Measurements from ENCODE around the gene SLC30A9. TPM values are rescaled to one million over a fixed set of nuclear protein-coding genes. Genes with fewer than 3 reads are reported as not detected.

Gene SLC30A9
- 10 to 100 TPM; 56.3 to 61.6 TPM for total RNA-seq

DNA sequence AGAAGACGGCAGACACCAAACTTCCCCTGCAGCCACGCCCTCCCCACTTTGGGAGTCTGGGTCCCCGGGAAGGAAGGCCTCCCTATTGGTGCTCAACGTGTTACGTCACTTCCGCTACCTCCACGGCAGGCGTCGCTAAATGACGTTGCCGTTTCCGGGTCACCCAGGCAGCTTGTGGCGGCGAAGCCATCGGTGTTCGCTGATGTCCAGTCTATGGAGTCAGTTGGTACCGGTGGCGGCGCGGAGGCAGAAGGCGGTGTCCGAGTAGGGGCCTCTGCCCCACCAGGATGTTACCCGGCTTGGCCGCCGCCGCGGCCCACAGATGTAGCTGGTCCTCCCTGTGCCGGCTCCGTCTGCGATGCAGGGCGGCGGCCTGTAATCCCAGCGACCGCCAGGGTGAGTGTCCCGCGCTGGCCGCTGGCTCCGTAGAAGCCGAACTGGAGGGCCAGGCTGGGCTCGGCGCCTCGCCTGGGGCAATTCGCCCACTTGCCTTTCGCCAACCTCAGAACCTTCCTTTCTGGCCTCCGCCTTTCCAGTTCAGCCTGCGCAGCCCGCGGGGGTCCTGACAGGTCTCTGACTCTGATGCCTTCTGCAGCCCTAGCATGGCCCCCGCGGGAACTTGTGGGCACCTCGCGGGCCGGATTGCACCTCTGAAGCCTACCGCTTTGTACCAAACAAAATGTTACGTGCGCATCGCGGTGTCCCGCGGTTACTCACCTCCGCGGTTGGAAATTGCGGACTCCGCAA is at the start of gene SLC30A9:
Gene SLC30A9 (plus strand): TSS at position 166 of the 747 bp plus-strand sequence. CDS start 122 bp downstream, at position 288.

DNA sequence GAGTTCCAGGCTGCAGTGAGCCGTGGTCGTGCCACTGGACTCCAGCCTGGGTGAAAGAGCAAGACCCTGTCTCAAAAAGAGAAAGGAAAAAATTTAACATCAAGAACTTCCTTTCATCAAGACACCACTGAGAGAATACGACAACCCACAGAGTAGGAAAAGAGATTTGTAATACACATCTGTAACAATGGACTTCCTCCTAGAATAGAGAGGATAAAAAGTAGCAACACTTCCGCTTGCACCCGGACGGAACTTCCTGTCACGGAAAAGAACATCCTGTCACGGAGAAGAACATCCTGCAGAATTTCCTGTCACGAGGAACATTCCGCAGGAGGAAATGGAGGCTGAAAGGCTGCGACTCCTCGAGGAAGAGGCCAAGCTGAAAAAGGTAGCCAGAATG is 8.9 kb upstream of the SLC30A9 start, which contains the start of gene DCAF4L1:
Gene DCAF4L1 (plus strand): TSS at position 301 of the 400 bp plus-strand sequence. CDS start 37 bp downstream, at position 338.

Other genes starting within 250 kb of the SLC30A9 start
- gene PHOX2B, start 241.8 kb upstream of the SLC30A9 start, total RNA-seq = not detected
- gene TMEM33, start 55.1 kb upstream of the SLC30A9 start, total RNA-seq = 100 to 1,000 TPM; 105 to 131 TPM
- gene DCAF4L1, start 8.8 kb upstream of the SLC30A9 start, total RNA-seq = under 1 TPM; 0.34 to 0.67 TPM
- gene BEND4, start 162.1 kb downstream of the SLC30A9 start, total RNA-seq = not detected

All from melanocyte of skin (primary cell).